DMS114 treated with DMSO at 0.1 percent for 48 hours (cell line): Measurements from ENCODE around the gene DEUP1.

Source experiments
- DNase-seq: peaks from one replicate; lab custom pipeline; 2025; ENCODE audit not compliant: unreplicated experiment; lab: John Stamatoyannopoulos, UW

Gene DEUP1

DNA sequence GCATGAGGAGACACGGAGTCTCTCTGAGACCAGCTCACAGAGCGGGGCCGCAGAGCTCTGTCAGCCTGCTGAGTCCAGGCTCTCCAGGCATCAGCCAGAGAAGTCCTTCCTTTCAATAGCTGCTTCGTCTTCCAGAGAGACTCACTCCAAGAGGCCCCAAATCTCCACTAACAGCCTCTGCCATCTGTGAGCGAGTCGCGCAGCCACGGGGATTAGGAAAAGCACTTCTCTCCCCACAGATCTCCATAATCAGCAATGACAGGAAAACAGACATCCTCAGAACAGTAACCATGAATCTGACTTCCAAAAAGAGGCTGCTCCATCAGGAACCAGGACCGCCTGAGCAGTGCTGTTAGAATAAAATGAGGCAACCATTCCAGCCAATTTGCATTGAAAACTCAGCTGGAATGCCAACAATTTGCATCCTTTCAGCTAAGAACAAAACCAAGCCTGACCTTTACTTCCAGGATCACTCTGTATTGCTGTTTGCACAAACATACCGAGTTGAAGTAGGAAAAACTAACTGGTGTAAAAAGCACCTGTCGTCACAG is 147.2 kb downstream of the DEUP1 start:
- no peak for DNase-seq

DNA sequence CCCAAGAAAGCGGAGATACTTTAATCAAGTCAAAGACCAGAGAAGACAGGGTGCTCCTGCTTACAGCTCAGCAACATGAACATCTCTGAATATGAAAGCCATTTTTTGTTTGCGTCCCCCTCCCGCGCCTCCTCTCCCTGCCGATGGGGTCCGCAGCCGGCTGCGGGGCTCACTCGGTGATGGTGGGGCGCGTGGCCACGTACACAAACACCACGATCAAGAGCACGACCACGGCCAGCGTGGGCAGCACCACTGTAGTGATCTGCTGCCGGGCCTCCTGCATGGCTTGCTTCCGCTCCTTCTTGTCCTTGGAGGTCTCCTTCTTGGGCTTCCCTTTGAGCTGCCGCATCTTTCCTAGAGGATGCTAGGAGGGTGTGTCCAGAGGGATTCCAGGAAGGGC is 148.3 kb downstream of the DEUP1 start:
- DNase-seq: no peak

DNA sequence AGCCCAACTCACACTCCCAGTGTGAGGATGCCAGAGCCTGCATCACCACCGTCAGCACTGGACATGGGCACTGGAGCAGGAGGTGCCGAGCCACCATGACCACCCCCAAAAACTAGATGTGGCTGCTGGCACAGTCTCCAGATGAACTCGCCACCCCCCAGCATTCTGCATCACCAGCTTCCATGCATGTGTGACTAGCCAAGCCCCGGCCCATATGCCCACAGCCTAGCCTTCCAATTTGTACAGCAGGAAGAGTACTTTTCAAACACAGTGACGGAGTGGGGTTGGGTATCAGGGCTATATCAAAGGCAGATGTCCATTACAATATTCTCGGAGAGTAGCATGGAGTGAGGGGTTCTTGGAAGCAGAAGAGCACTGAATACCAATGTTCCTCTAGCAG is 149.7 kb downstream of the DEUP1 start:
- DNase-seq: no peak

DNA sequence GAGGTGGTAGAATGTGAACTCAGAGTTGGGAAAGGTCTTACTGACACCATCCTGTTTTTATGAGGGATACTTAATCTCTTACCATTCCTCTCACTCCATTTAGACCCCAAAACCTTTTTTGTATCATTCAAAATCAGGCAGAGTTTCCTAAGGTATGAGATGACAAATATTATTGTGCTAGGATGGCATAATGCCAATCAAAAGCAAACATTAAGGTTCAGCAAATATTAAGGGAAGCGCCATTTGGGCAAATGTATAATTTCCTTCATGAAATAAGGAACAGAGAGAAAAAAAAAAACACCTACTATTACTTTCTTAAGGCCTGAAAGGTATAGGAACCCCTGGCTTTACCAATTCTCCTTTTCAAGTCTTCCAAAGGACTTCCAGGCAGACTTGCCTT is 150.2 kb downstream of the DEUP1 start:
- DNase-seq: no peak

DNA sequence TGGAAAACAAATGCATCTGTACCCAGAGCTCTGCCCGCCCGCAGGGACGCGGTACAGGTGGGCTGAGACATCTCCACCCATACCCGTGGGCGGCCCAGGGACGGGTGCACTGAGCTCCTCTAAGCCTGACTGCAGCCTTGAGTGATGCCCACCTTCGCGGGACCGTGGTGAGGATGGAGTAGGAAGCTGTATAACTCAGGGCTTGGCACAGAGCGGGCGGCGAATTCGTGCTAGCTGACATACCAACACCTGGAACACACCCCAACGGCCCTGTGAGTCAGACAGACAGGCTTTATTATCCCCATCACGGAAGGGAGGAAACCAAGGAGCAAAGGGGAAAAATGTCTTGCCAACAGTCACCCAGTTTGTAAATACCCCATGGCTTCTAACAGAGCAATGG is 150.7 kb downstream of the DEUP1 start:
- DNase-seq: no peak

DNA sequence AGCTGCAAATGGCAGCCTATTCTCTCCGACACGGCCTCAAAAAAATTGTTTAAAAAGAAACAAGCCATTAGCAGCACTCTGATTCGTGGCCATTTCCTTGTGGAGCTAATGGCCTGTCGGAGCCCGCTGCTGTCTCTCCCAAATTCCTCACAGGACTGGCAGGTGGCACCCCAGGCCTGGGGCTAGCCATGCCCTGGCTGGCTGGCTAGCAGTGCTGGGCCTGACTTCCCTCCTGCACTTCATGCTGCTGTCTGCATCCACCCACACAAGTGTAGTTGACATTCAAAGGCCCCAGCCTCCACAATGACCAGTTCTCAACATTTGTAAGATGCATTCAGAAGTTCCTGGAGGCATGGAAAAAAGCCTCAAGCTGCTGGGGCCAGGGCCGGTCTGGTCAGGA is 151.2 kb downstream of the DEUP1 start:
- DNase-seq: no peak

DNA sequence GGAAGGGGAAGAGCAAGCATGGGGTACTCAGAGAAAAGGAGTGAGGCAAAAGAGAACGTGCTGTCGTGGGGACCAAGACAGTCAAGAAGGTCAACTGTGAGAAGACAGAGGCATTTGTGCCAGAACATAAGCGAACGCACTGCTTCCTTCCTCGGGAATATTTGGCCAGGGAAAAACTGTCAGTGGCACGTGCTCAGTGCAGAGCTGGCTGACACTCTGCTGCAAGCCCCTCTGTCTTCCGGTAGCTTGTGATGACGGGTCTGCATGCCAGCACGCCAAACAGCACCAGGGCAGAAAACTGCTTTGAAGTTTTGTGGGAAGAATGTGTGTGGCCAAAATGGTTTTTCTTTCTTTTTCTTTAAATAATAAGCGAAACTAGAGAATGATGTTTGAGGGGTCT is 152.0 kb downstream of the DEUP1 start:
- DNase-seq: no peak

DNA sequence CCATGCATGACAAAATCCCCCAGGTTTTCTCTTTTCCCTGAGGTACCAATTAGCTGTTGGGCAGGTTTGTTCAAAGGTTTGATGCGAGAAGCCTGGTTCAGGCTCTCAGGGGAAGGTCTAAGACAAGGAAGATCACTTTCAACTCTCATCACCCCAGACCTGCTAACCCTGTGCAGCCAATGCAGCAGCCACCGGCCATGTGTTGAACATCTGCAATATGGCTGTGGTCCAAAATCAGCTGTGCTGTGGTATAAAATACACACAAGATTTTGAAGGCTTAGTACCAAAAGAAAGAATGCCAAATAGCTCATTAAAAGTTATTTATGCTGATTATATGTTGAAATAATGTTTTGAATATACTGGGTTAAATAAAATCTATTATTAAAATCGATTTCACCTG is 154.2 kb downstream of the DEUP1 start:
- no peak for DNase-seq

DNA sequence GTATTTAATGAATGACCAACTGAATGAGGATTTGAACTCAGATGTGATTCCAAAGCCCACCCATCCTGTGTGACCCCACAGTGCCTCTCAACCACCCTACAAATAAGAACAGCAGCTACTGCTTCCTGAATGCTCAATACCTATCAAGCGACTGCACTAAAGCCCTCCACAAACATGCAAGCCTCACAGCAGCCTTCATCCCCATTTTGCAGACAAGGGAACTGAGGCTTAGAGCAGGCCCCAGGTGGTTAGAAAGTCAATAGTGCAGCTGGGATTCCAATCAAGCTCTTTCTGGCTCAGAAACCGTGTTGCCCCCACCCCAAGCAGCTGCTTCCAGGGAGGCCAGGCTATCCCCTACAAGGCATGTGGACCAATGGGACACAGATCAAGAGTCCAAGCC is 155.4 kb downstream of the DEUP1 start:
- DNase-seq: no peak

DNA sequence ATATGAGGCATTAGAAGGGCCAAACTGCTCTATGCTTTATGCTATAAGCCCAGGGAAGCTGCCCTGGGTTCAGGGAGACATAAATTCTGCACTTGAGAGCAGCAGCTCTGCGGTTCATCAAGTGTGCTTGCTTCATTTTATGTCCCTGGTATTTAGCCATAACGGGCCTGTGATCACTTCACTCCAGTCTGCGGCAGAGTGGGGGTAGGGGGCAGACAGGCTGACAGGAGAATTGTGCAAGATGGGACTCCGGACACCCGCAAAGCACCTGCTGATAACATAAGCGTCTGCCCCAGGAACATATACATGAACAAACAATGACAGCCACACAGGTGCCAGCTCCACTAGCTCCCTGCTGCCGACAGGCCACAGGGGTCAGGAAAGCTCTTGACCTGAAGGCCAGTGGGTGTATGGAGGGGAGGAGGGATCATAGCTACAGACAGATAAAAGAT is 156.5 kb downstream of the DEUP1 start:
- DNase-seq: no peak
